Measurements from ENCODE around the gene CLDN10. TPM values are rescaled to one million over a fixed set of nuclear protein-coding genes. Genes with fewer than 3 reads are reported as not detected.

The CLDN10 gene
- polyA plus RNA-seq, 3 donors, result 0.11 to 223 (median 0.56) TPM

- H3K27ac ChIP-seq (ENCODE audit: low read depth, low read length), result no peak overlapping the region
- WGBS, 3 donors, result 38 to 46% (median 43%) methylated on average over 5 of the region's 5 CpGs
Observed at GRCh38 chr13:95623141-95623540, 70.6 kb downstream of the CLDN10 start.

- no peak overlapping the region for H3K27ac ChIP-seq (ENCODE audit: low read depth, low read length)
- WGBS, 3 donors, result 9 to 22% (median 15%) methylated on average over 5 of the region's 5 CpGs
Observed at GRCh38 chr13:95624020-95624419, 71.5 kb downstream of the CLDN10 start.

- no peak overlapping the region for H3K27ac ChIP-seq (ENCODE audit: low read depth, low read length)
Observed at GRCh38 chr13:95626768-95627167, 74.2 kb downstream of the CLDN10 start.

- WGBS, 3 donors, result 92 to 100% (median 97%) methylated on average over 1 of the region's 1 CpG
- no peak overlapping the region for H3K27ac ChIP-seq (ENCODE audit: low read depth, low read length)
Observed at GRCh38 chr13:95627590-95627989, 75.1 kb downstream of the CLDN10 start.

GRCh38 chr13:95628488-95628887 is 76.0 kb downstream of the CLDN10 start:
- 81 to 95% (median 95%) methylated on average over 1 of the region's 1 CpG for WGBS, 3 donors

GRCh38 chr13:95629071-95629470 is 76.6 kb downstream of the CLDN10 start:
- 57 to 95% (median 91%) methylated on average over 4 of the region's 4 CpGs for WGBS, 3 donors
- no peak overlapping the region for H3K27ac ChIP-seq (ENCODE audit: low read depth, low read length)

More at GRCh38 chr13:95628488-95628887, 76.0 kb downstream of the CLDN10 start:
- H3K27ac ChIP-seq (ENCODE audit: low read depth, low read length), result no peak overlapping the region

Other genes with a start within 250 kb of the CLDN10 start
- 10 to 100 TPM in 1 of 3 donors, 1 to 10 TPM in 2; 3.3 to 16.5 (median 4.5) TPM for gene DZIP1, start 92.0 kb downstream of the CLDN10 start, polyA plus RNA-seq
- 10 to 100 TPM; 10.0 to 19.1 (median 12.0) TPM for gene DNAJC3, start 124.4 kb downstream of the CLDN10 start, polyA plus RNA-seq